ENCODE measurements around the gene ZC3H13.

- TF ChIP-seq CTCF (conservative IDR thresholded peaks at IDR 0.05; ENCODE audit: low read depth, low read length) (no peak), RFX5 (IDR thresholded peaks at IDR 0.05; ENCODE audit: low read depth, low read length) (no peak), SMC3 (IDR thresholded peaks at IDR 0.05; ENCODE audit: low read depth, low read length) (no peak), POLR2A (IDR thresholded peaks at IDR 0.05; ENCODE audit: low read depth, low read length) (no peak), BHLHE40 (IDR thresholded peaks at IDR 0.05; ENCODE audit: low read depth, low read length) (no peak), RAD21 (IDR thresholded peaks at IDR 0.05; ENCODE audit: low read length) (no peak), CEBPB (IDR thresholded peaks at IDR 0.05; ENCODE audit: low read depth, low read length) (no peak), MAZ (IDR thresholded peaks at IDR 0.05; ENCODE audit: borderline replicate concordance, low read depth, low read length) (no peak), ELK1 (IDR thresholded peaks at IDR 0.05; ENCODE audit: borderline replicate concordance, low read depth, low read length) (no peak), NFE2L2 (IDR thresholded peaks at IDR 0.05; ENCODE audit: low read depth, low read length) (no peak), MXI1 (IDR thresholded peaks at IDR 0.05; ENCODE audit: borderline replicate concordance, low read depth, low read length) (no peak), USF2 (IDR thresholded peaks at IDR 0.05; ENCODE audit: low read depth, low read length) (no peak), RCOR1 (IDR thresholded peaks at IDR 0.05; ENCODE audit: insufficient replicate concordance, low read length) (no peak)
These were observed 125.8 kb downstream of the ZC3H13 start for GRCh38 chr13:45926741-45927140.

All from IMR-90 (cell line).